HG03342 (cell line): Measurements from ENCODE around the gene CORO7.

Source experiments
- ATAC-seq: cut with Tn5 transposase; IDR thresholded peaks from one replicate; pipeline ENCODE4 v1.9.1; 2021; ENCODE audit warnings: mild to moderate bottlenecking, moderate library complexity; ENCODE audit not compliant: unreplicated experiment

CORO7 gene

DNA sequence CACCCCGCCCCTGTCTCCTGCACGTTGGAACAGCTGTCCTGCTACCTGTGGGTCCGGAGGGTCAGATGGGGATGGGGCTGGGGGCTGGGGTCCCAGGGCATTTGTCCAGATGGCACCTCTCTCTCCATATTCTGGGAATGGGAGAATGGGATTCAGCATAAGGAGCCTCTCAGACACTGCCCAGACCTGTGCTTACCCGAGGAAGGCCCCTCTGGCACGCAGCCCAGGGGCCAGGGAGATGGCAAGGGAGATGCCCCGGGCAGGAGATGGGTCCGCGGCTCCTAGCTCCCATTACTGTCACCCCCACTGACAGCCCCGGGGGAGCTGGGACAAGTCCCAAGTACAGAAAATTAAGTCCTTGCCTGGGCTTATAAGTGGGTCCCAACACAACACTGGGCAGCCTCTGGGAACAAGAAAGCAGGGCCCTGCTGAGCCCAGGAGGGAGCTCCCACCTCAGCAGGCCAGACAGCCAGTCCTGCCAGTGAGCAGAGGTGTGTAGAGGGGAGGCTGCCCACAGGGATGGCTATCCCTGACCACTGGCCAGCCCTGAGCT lies 43.0 kb downstream of the CORO7 start:
- no peak for ATAC-seq

DNA sequence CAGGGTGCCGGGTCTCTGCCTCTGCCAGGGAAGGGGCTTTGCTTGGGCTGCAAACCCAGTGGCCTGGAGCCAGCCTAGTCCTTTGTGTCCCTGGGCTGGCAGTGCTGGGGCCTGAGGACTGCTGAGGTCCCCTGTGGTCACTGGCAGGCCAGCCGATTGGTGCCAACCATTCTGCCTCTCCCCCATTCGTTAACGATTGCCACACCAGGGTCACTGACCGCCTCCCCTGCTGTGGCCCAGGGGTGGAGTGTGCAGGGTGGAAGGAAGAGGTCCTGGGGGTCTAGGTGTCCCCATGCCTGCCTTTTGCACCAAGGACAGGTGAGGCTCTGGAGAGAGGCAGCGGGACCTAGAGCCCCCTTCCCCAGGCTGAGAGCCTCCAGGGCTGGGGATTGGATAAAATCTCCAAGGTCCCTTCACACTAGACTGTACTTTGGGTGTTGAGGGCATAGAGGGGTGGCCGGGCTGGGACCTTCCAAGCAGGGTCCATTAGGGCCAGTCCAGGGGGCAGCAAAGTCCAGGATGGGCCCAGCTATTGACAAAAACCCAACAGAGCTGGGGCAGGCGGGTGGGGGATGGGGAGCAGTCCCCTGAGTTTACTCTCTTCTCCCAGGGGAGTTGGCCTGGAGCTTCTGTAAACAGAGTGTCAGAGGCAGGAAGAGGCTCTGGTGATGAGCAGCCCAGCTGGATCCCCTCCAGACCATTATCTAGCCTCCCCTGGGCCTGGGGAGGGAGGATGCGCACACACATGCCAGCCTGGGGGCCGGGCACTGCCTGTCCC lies 43.6 kb downstream of the CORO7 start:
- no peak for ATAC-seq

DNA sequence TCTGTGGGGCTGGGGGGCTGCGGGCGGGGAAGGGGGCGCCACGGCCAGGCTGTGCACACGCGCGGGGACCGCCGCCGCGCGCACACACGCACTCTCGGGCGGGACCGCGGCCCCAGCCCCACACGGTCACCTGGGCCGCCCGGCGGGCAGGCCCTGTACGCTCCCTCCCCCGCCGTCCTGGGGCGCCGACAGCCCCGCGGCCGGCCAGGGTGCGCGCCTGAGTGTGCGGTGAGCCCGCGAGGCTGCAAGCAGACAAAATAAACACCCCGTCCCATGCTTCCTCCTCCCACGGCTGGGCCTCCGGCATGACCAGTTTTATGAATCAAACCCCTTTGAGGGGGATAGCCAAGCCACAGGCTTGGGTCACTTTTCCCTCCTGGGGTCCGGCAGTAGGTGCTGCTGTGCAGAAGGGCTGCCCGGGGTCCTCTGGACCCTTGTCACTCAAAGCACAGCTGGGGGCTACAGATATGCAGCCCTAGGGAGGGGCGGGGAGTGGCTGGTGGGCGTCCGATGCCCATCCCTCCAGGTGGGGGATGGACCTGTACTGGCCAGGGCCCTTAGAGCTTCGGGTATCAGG lies 44.3 kb downstream of the CORO7 start:
- no peak for ATAC-seq

DNA sequence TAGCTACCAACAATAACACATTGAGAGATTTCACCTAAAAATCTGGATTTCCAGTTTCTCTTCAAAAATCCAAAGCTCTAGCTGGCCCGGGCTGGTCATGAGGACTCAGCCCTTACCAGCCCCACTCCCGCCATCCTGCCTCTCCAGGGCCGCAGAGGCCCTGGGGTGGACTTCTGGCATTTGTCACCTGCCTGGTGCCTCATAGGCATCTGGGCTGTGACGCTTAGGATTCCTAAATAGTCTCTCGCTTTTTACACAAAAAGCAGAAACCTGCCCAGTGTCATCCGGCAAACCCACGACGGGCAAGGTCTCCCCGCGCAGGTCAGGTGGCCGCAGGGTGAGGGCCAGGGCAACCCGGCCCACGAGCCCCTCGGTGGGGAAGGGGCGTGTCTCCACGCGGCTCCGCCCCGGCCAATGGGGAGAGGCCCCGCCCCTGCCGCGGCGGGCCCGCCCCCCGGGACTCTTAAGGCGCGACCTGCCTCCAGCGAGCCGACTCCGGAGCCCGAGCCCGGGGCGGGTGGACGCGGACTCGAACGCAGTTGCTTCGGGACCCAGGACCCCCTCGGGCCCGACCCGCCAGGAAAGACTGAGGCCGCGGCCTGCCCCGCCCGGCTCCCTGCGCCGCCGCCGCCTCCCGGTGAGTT lies 44.9 kb downstream of the CORO7 start, which contains the start of gene VASN:
TSS of gene VASN (plus strand) at position 492 of the 644 bp plus-strand sequence. CDS start 9,030 bp downstream, outside the sequence.
- ATAC-seq = no peak

DNA sequence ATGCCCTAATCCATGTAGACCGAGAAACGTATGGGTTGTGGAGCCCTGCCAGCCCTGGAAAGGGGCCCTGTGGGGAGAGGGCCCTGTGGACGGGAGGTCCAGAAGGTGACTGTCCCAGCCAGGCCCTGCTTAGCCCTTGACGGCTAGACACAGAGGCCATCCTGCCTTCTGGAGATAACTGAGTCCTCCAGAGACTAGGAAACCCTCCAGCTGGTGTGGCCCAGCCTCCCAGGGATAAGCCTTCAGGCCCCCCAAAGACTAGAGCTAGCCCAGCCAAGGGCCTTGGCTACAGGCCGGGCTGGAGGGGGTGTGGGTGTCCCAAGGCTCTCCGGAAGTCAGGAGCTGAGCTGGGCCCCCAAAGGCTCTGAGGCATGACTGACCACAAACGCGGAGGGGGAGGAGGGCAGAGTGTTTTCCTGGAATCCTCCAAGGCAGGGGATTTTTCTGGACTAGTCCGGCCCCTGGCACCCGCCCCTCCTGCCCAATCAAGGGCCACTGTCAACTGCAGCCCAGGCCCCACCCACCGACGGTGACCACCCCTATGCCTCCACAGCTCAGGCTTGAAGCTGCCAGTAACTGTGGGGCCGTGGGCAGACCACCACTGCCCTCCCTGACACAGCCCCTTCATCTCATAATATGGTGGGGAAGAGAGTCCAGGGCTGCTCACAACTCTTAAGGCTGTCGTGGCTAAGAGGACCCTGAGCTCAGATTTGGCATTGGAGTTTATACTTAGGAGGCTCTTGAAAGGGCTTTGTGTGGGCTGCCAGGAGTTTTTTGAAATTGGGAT lies 45.6 kb downstream of the CORO7 start:
- no peak for ATAC-seq

DNA sequence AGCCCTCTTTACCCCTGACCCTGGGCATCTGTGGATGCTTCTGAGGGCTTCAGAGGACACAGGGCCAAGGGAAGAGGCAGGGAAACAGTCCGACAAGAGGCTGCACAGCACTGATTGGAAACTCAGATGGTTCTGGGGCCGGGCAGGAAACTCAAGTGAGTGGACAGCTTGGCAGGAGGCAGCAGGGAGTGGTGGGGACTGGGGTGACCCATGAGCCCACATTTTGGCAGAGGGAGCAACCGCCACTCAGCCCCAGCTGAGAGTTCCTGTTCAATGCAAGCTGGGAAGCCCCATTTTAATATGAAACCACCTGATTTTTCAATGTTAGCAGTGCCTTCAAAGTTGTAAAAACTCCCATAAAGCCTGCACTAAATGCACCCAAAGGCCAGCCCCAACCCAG lies 46.2 kb downstream of the CORO7 start:
- ATAC-seq = no peak

DNA sequence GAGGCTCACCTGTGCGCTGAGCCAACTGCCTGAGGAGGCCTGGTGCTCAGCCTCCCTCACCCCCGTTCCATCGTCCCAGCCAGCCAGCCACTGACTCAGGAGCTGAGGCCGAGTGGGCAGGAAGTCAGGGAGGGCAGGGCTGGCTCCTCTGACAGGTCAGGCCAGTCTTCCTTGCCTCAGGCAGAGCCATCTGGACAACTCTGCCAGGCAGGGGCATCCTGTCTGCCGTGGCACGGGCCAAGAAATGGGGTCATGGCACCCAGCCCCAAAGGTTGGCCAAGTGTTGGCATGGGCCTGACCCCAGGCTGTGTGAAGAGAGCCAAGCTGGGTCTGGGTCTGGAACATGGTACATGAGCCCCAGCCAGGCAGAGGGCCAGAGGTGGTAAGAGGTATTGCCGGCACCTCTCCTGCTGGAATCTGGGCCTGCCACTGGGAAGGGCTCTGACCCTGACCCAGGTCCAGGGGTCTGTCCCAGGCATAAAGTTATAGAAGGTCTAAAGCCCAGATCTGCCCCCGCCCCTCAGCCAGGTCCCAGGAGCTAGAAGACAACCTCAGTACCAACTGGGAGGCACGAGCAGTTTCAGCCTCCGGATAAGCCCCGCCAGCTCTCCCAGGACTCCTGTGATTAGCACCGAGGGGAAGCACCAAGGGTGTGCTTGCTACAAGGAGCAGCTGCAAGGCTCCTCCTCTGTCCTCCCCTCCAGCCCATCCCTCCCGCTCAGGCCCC lies 47.2 kb downstream of the CORO7 start:
- no peak for ATAC-seq

DNA sequence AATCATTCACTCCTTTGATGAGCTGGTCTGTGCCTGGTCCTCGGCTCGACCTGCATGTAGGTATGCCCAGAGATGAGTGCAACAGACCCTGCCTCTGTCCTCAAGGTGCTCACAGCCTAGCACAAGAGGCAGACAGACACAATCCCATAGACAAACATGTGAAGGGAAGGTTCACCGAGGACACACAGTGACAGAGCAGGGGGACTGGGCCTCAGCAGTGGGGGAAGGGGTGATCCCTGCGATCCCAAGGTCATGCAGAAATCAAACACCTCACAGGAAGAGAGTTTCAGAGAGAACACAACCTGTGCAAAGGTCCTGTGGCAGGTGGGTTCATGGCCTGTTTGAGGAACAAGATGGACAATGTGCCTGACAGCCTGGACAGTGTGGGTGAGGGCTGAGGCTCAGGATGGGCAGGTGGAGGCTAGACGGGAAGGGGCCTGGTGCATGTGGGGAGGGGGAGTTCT lies 49.0 kb downstream of the CORO7 start:
- no peak for ATAC-seq

DNA sequence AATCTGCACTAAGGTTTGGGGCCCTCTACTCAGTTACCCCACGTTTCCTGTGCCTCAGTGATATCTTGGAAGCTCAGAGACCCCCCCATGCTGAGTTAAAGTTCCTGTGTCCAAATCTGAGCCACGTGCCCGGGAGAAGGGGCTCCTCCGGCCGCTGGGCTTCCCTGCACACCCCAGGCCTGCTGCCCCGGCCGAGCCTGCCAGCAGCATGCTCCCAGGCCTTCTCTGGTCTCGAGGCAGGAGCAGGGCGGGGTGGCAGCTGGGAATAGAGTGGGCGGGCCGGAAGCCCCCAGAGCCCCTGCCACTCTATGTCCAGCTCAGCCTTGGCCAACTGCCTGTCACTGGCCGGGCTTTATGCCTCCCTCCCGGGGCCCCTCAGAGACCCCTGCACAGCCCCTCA lies 50.4 kb downstream of the CORO7 start:
- ATAC-seq = no peak

DNA sequence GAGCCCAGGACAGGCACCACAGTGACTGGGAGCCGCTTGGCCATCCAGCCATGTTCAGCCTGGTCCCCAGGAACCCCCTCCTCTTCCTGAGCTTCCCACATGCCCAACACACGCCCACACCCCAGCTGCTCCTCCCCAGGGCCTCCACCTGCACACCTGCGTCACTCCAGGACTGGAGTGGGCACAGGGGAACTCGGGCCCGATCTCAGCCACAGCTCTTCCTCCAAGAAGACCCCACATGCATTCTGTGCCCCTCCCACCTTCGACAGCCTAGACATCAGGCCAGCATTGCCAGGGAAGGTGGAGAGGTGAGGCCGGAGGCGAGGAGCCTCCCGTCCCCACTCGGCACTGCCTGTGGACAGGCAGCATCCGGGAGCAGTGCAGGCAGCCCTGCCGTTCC lies 50.8 kb downstream of the CORO7 start:
- ATAC-seq = no peak

DNA sequence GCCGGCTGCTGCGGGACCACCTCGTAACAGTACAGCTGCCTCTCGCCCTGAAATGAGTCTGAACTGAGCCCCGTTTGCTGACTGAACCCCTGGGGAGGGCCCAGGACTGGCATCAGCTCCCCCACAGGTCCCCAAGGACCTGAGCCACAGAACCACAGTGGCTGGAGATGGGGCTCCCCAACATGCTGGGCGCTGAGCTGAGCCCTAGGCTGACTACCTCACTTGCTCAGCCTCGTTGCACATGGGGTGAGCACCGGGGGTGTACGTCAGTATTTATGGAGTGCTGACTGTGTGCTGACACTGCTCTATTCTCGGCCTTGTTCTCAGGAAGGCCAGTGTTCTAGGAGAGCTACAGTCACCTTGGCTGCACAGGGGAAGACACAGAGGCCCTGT lies 51.4 kb downstream of the CORO7 start:
- peak; percentile 55 for ATAC-seq

DNA sequence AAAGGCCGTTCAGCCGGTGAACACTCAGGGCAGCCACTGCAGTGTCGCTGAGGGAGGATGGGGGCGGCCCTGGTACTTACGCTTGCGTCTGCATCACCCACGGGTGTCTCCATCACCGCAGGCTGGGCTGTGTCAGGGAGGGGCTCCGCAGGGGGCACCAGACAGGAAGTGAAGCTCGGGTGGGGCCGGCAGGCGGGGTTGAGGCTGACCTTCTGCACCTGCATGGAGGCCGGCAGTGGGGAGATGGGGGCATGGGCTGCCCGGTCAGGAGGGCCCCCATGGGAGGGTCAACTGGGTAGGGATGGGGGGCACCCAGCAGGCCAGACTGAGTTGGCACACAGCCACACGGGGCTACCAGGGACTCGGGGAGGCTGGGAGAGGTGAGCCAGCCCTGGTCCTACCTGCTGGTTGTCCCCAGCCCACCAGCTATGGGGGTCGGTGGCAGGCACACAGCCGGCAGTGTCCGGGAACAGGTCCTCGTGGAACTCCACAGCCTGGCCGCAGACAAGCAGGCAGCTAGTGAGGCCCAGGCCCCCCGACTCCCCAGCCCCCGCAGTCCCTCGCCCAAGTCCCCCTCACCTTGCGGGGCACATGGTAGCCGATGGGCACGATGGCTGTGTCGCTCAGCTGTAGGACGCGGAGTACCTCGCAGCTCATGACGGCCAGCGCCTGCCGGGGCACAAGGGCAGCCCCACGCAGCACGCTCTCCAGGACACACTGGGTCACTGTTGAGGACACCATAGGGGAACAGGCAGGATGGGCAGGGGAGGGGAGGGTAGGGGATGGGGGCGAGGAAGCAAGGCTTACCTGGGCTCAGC lies 52.0 kb downstream of the CORO7 start:
- ATAC-seq = no peak

DNA sequence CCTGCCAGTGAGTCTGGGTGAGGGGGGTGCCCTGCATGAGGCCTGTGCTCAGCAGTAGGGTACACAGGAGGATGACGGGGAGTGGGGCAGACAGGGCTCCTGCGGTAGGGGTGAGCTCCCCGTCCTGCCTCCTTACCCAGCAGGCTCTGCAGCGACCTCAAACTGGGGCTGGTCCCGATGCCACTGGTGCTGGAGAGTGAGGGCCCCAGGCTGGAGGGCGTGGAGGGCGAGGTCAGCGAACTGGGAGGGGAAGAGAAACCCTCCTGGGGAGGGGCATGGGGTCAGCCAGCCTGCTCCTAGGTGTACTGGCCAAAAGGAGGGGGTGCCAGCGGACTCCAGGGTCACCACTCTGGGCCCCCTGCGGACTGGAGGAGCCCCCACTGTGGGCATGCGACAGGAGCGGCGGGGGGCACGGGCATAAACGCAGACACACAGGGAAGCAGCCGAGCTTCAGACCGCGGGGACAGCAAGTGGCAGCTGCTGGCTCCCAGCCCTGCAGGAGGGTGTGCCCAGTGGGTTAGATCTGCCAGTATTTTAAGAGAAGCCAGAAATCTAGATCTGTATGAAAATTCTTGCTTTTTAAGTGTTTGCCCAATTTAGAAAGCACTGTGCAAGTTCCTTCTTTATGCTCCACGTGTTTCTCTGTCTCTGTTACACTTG lies 53.8 kb downstream of the CORO7 start:
- ATAC-seq = no peak

DNA sequence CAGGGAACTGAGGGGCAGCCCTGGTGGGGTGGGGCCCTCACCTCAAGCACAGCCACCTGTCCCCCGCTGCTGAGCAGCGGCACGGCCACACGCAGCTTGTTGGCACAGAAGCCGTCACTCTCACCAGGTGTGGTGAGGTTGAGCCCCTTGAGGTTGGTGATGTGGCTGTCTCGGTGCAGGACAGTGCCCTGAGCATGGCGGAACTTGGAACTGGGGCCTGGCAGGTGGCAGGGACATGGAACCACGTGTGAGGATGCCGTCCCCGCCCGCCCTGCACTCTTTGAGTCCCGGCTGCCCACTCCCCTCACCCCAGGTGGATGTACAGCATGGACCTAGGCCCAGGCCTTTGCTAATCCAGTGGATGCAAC lies 54.5 kb downstream of the CORO7 start:
- ATAC-seq = no peak

DNA sequence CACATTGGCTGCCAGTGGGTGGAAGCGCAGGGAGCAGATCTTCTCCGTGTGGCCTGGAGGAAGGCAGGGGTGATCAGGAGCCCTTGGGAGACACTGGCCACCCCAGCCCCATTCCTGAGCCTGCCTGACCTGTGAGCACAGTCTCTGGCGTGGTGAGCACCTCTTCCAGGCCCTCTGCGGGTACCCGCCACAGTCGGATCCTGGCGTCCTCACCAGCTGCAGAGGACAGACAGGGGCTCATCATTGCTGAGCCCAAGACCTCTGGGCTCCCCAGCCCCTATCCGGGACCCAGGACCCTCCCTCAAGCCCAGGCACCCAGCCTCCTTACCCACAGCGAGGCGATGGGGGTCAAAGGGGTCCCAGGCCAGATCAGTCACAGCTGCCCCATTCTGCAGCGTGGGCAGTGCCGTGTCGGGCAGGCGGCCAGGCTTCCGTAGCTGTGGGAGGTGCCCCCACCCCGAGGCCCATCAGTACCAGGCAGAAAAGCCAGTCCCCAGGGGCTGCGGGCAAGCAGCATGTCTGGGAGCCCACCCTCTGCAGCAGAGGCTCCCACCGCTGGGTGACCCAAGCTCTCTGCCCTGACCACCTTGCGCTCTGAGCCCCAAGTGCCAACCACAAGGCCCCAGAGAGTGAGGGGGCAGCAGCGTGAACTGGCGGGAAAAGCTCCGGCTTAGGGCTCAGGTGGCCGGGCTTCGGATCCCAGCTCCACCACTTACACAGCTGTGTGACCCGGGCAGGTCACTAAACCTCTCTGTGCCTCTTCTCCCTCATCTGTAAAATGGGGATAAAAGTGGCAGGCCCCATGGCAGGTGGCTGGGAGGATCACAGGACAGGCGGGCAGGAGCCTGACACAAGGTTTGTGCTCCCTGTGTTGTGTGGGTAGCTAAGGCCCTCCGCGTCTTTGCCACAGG lies 55.1 kb downstream of the CORO7 start:
- no peak for ATAC-seq

DNA sequence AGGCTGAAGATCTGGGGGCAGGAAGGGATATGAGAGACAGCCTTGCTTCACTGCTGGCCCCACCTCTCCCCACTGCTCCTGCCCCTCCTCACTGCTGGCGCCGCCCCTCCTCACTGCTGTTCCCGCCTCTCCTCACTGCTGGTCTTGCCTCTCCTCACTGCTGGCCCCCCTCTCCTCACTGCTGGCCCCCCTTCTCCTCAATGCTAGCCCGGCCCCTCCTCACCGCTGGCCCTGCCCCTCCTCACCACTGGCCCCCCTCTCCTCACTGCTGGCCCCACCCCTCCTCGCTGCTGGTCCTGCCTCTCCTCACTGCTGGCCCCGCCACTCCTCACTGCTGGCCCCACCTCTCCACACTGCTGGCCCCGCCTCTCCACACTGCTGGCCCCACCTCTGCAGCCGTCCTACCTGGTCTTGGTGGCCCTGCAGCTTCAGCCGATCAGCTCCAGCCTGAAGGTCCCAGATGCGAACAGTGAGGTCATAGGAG lies 55.8 kb downstream of the CORO7 start:
- ATAC-seq = no peak

DNA sequence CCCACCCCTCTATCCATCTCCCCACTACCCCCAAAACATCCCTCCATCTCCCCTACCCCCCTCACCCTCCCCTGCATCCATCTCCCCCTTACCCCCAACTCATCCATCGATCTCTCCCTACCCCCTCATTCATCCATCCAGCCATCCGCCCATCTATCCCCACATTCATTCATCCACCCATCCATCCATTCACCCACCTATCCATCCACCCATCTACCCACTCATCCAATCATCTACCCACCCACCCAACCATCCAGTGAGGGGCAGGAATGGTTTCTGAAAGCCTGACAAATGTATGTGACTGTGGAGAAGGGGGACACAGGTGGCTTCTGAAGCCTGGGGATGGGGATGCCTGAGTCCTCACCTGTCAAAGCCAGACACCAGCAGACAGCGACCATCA lies 56.5 kb downstream of the CORO7 start:
- ATAC-seq = no peak
